Fibroblast of lung (primary cell): ENCODE measurements around the gene WDTC1. TPM values are rescaled to one million over a fixed set of nuclear protein-coding genes. Genes with fewer than 3 reads are reported as not detected.
A peak's percentile ranks its signal among the peaks of the same experiment; 100 is the strongest.
"Not testable (repeated sequence)": the region's sequence is repeated elsewhere in the genome, so short reads cannot be mapped to it uniquely, and the experiment has no call there.

Experiments
- DNase-seq, 2 donors: peaks; one replicate each; pipeline versions ENCODE4 v3.0.0 to v3.0.0-alpha.2; 2010; ENCODE audit warnings: low read depth in 2 of 2
- H2AFZ ChIP-seq: 2 replicates; pipeline ENCODE4 v1.5.1; 2012; ENCODE audit warnings: low read length, control low read depth, inconsistent platforms
- H3K27ac ChIP-seq: 2 replicates; pipeline ENCODE4 v1.5.1; 2011; ENCODE audit warnings: low read length, control low read depth; ENCODE audit not compliant: insufficient read depth
- H3K27me3 ChIP-seq: 2 replicates; pipeline ENCODE4 v1.5.1; 2011; ENCODE audit warnings: mild to moderate bottlenecking, low read length; ENCODE audit not compliant: control insufficient read depth, insufficient read depth
- H3K36me3 ChIP-seq: 2 replicates; pipeline ENCODE4 v1.5.1; 2011; ENCODE audit warnings: low read length; ENCODE audit not compliant: control insufficient read depth, insufficient read depth
- H3K4me1 ChIP-seq: 2 replicates; pipeline ENCODE4 v1.5.1; 2011; ENCODE audit warnings: low read length; ENCODE audit not compliant: control insufficient read depth, insufficient read depth; ENCODE audit errors: extremely low read depth
- H3K4me2 ChIP-seq: 2 replicates; pipeline ENCODE4 v1.5.1; 2011; ENCODE audit warnings: low read length, control low read depth; ENCODE audit not compliant: insufficient read depth; ENCODE audit errors: extremely low read depth
- H3K4me3 ChIP-seq, 4 experiments: fragments of 200-600 bp in 1 of 4; sonication (generic) in 1 of 4; replicated peaks in 1 of 4; 2 replicates each; pipeline ENCODE4 v1.5.1; 2011 to 2016; ENCODE audit warnings: low read length in 4 of 4, low read depth in 3 of 4, mild to moderate bottlenecking in 3 of 4, control low read depth in 2 of 4, inconsistent platforms in 1 of 4, mixed read lengths in 1 of 4; ENCODE audit not compliant: insufficient read depth in 1 of 4; ENCODE audit errors: control extremely low read depth in 1 of 4
- H3K79me2 ChIP-seq: 2 replicates; pipeline ENCODE4 v1.5.1; 2012; ENCODE audit warnings: mild to moderate bottlenecking, low read length, inconsistent platforms; ENCODE audit not compliant: control insufficient read depth, insufficient read depth
- H3K9ac ChIP-seq: 2 replicates; pipeline ENCODE4 v1.5.1; 2011; ENCODE audit warnings: mild to moderate bottlenecking, low read length, control low read depth; ENCODE audit not compliant: insufficient read depth
- H3K9me3 ChIP-seq: 2 replicates; pipeline ENCODE4 v1.5.1; 2012; ENCODE audit warnings: low read depth, low read length; ENCODE audit not compliant: control insufficient read depth, insufficient read depth
- H4K20me1 ChIP-seq: 2 replicates; pipeline ENCODE4 v1.5.1; 2011; ENCODE audit warnings: low read length; ENCODE audit not compliant: control insufficient read depth, insufficient read depth; ENCODE audit errors: extremely low read depth
- CTCF ChIP-seq, 2 donors: IDR thresholded peaks in 1 of 2; conservative IDR thresholded peaks in 1 of 2; 1 replicate in 1 of 2; 2 replicates in 1 of 2; pipeline ENCODE4 v1.5.1; 2011 to 2012; ENCODE audit warnings: low read length in 2 of 2, control low read depth in 1 of 2, inconsistent platforms in 1 of 2, low read depth in 1 of 2, mild to moderate bottlenecking in 1 of 2
- EZH2 ChIP-seq: IDR thresholded peaks from 2 replicates; pipeline ENCODE4 v1.5.1; 2012; ENCODE audit warnings: low read length, control low read depth, mild to moderate bottlenecking; ENCODE audit errors: missing control alignments
- polyA plus RNA-seq, 2 donors: library from polyadenylated mRNA; depleted of rRNA in 1 of 2; stranded (reverse) in 1 of 2; unstranded in 1 of 2; fragments of >200 nt; gene quantifications; 2 replicates each; pipeline ENCODE4 v1.2.1, GENCODE V29; 2011 to 2012; ENCODE audit warnings: missing spikeins in 1 of 2
- total RNA-seq: library from RNA; depleted of rRNA; stranded (reverse); fragments of >200 nt; gene quantifications from 2 replicates; pipeline ENCODE4 v1.2.1, GENCODE V29; 2014

Gene WDTC1
- total and polyA plus RNA-seq, 2 donors (not counting 1 experiment from before 2014, with no cell fraction given), result 10.7 to 23.3 TPM

GRCh38 chr1:27220096-27220495 lies 14.3 kb upstream of the WDTC1 start:
- H3K4me1 ChIP-seq, result no peaks in the 10 kb centered on the region
- peak in 1 of 2 donors; percentile 29 for DNase-seq
- H4K20me1 ChIP-seq, result no peaks in the 10 kb centered on the region

GRCh38 chr1:27220702-27221497 lies 13.5 kb upstream of the WDTC1 start:
- H3K79me2 ChIP-seq, DNase-seq, H3K4me2 ChIP-seq, H2AFZ ChIP-seq, H3K27ac ChIP-seq, H4K20me1 ChIP-seq, H3K4me3 ChIP-seq, H3K36me3 ChIP-seq, H3K4me1 ChIP-seq, H3K27me3 ChIP-seq, H3K9me3 ChIP-seq, H3K9ac ChIP-seq: not testable (repeated sequence)

More at GRCh38 chr1:27220096-27220495, 14.3 kb upstream of the WDTC1 start:
- H3K27me3 ChIP-seq, result no peaks in the 10 kb centered on the region
- H3K9ac ChIP-seq, result no peak overlapping the region
- TF ChIP-seq CTCF (conservative IDR thresholded peaks at IDR 0.05 in 1 of 2, IDR thresholded peaks at IDR 0.05 in 1 of 2; ENCODE audit: low read depth in 1 of 2, low read length in 2 of 2), result no peak
- H2AFZ ChIP-seq, result no peak overlapping the region
- no peak overlapping the region for H3K4me3 ChIP-seq
- no peaks in the 10 kb centered on the region for H3K36me3 ChIP-seq
- no peaks in the 10 kb centered on the region for H3K9me3 ChIP-seq
- H3K4me2 ChIP-seq, result no peak overlapping the region
- H3K27ac ChIP-seq, result no peak overlapping the region
- H3K79me2 ChIP-seq, result no peaks in the 10 kb centered on the region

GRCh38 chr1:27225621-27226020 lies 8.8 kb upstream of the WDTC1 start:
- Histone ChIP-seq H3K4me2 (no peak overlapping the region), H3K79me2 (no peaks in the 10 kb centered on the region), H3K36me3 (no peaks in the 10 kb centered on the region), H3K4me3 (no peak overlapping the region), H3K27me3 (no peaks in the 10 kb centered on the region), H3K9me3 (no peaks in the 10 kb centered on the region), H3K9ac (no peak overlapping the region), H3K4me1 (no peaks in the 10 kb centered on the region), H3K27ac (no peak overlapping the region), H4K20me1 (no peaks in the 10 kb centered on the region), H2AFZ (no peak overlapping the region)
- TF ChIP-seq CTCF (conservative IDR thresholded peaks at IDR 0.05 in 1 of 2, IDR thresholded peaks at IDR 0.05 in 1 of 2; ENCODE audit: low read depth in 1 of 2, low read length in 2 of 2) (no peak), EZH2 (no peak)
- DNase-seq, result no peak
